ENCODE measurements around the gene PAQR5.
"Not testable (repeated sequence)": the region's sequence is repeated elsewhere in the genome, so short reads cannot be mapped to it uniquely, and the experiment has no call there.

Gene PAQR5, protein sequence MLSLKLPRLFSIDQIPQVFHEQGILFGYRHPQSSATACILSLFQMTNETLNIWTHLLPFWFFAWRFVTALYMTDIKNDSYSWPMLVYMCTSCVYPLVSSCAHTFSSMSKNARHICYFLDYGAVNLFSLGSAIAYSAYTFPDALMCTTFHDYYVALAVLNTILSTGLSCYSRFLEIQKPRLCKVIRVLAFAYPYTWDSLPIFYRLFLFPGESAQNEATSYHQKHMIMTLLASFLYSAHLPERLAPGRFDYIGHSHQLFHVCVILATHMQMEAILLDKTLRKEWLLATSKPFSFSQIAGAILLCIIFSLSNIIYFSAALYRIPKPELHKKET

DNA sequence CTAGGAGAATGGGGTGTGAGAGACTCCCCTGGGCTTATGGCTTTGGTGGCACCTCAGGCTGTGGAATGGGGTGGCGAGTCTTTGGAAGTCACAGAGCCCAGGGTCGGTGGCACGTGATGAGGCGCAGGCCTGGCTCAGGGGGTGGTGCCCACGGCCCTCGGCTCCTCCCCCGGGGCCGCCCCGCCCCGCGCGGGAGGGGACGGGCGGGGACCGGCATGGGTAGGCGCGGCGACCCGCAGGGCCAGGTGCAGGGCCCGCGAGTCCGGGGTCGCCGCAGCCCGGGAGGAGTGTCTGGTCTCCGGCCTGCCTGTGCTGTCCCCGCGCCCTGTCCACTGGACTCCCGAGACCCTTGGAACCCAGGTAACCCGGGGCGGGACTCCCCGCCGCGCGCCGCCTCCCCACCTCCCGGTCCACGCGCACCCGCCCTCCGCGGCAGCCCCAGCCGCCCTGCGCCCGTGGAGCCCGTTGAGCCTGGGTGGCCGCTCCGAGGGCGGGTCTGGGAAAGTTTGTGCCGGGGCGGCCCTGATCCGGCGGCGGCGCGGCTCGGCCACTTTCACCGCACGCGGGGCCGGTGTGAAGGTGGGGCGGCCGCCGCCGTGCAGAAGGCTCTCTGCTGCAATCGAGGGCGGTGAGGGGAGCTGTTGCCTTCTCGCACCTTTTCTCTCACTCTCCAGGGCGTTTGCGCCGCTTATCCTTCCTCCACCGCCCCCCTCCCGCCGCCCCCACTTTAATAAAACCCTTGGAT lies at the start of gene PAQR5:
TSS of gene PAQR5 (plus strand) at position 216 of the 745 bp plus-strand sequence. CDS start 61,169 bp downstream, outside the sequence.
- no peak for DNase-seq (ENCODE audit: low read depth in 1 of 2, low spot score in 1 of 2)

DNA sequence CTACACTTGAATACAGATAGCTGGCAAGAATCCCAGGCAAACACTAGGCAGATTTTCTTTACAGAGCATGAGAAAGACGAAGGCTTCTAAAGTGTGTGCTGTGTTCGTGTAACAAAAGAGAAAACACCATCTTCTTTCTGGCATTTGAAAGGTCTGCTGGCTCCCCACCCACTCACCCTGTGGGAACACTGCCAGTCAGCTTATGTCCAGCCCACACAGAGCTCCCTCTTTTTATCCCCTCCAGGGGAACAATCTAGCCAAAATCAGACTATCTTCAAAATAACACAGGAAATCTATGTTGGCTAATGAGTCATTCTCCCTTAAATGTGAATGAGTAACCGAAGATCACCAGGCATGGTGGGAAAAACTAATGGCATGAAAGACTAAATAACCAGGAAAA lies 45.6 kb upstream of the PAQR5 start:
- no peak for DNase-seq (ENCODE audit: low read depth in 1 of 2, low spot score in 1 of 2)

DNA sequence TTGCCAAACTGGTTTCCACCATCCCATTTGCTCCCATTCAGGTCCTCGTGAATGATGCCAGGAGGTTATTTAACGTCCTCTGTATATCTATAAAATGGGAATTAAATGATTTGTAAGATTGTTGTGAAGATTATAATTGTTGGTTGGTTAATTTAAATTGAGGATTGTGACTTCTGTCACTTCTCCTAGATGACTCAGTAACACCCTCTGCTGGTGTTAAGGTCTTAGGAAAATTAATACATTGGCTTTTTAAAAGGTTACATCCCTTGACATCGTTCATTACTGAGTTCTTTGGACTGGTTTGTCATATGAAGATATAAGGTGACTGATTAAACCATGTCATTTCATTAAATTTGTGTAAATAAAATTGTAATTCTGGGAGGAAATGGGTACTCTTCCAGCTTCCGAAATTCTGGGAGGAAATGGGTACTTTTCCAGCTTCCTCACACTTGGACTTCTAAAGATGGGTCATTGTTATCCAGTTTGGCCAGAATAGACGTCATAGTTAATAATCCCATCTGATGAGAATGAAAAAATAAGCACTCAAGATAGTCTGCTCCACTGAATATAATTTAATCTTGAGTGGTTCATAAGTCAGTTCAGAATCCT lies 33.3 kb upstream of the PAQR5 start:
- DNase-seq (ENCODE audit: low read depth in 1 of 2, low spot score in 1 of 2) = no peak

DNA sequence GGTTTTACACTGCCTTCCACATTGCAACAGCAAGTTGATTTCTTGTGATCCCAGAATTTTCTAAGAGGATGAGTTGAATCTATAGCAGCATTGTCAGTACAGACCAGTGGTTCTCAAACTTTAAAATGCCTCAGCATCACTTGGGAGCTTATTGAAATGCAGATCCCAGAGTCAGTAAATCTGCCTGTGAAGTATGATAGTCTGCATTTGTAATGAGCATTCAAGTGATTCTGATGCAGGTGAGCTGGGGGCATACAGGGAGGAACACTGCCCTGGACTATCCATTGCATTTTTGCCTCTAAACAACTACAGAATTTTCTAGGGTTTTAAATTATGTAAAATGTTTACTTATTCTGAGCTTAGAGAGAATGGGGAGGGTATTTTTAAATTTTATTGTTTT lies 27.5 kb upstream of the PAQR5 start:
- no peak for DNase-seq (ENCODE audit: low read depth in 1 of 2, low spot score in 1 of 2)

DNA sequence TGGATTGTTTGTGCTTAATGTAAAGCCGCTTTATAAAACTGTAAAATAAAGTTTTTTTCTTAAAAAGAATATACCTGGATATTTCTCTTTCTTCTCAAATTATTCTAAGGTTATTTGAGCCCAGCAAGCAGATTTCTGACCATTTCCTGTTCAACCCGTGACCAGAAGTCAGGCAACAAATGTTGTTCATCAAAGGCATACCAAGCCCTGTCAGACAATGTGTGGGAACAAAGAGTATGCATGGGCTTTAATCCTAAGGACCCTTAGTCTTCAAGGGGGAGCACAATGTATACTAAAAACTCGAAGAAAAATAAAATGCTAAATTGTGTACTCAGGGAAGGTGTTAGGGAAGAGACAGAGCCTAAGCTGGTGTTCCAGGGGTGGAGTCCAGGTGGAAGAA lies 26.6 kb upstream of the PAQR5 start:
- no peak for DNase-seq (ENCODE audit: low read depth in 1 of 2, low spot score in 1 of 2)

DNA sequence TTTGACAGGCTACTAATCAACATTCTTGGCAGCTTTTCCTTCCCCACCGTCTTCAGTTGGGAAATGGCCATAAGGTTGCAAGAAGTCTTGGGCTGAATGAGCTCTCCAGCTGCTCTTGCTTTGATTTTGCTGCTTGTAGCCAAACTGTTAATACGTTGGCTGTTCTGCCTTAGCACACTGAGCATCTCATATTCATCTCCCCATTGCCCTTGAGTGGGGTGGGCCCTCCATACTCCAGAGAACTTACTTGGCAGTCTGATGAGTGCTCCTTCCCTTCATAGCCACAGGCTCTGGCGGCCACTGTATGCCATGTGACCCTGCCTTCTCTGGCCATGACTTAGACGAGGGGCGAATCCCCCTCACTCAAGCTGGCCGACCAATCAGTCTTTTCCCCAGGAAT lies 25.8 kb upstream of the PAQR5 start:
- DNase-seq (ENCODE audit: low read depth in 1 of 2, low spot score in 1 of 2) = no peak

DNA sequence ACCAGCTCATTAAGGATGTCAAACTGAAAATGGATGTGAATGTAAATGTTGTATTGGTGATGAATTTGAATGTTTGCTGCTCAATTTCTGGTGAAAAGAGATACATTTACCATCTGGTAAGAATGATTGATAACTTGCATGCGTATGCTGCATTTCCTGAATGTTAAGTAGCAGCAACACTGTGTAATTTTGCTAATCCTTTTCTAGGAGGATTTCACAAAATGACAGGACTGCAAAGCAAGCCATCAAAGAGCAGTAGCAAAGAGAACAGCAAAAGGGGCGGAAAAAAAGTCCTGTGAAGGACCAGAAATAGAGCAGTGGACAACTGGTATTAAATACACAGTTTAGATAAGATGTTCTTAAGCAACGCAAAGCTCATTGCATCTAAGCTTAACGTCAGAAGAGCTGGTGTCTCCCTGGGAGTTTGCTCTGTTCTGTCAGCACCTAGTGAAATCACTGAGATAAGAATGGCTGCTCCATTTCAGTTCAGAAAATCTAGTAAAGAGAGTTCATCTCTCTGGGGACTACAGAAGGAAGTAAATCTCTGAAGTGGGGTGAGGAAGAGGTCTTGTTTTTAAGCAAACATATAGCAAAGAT lies 23.5 kb upstream of the PAQR5 start:
- DNase-seq (ENCODE audit: low read depth in 1 of 2, low spot score in 1 of 2) = no peak

DNA sequence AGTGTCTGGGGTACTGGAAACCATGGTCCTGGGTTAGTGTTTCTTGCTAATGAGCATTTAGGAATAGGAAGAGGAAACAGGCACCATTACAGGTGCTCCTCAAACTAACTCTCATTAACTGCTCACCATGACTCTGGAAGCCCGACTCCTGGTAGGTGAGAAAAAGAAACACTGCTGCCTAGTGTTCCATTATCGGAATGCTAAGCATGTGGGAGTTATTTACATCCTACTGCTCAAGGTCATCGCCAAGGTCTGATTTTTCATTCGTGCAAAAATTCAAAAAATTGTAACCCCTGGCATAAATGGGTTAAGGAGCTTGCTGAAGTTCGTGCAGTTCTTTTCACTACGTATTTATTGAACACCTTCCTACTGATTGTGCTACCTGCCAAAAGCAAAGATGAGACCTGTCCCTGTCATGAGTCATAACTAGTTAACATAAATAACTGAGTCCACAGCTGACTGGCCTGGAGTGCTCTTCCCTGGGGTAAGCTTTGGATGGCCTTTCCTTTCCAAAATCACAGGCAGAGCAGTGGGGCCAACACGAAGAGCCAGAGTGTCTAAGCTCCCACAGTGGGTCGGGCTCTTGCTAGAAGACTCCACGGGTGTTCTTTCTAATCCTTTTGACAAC lies 22.7 kb upstream of the PAQR5 start:
- DNase-seq (ENCODE audit: low read depth in 1 of 2, low spot score in 1 of 2) = no peak

DNA sequence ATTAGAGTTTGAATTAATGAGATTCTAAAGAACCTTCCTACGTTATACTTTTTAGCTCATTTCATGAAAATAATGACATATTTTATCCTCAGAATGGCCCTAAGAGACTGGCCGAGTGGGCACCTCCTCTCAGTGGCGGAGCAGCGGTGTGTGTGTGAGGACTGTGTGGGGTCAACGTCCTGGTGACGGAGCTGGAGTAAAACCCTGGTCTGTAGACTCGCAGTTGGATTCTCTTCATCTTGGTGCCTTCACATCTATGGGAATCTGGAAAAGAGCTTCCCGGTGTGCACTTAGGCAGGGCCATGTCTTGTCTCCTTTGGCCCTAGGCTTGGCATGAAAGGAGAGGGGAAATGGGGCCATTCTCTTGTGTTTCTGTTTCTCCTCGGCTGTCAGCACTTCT lies 21.4 kb upstream of the PAQR5 start:
- DNase-seq (ENCODE audit: low read depth in 1 of 2, low spot score in 1 of 2) = no peak

DNA sequence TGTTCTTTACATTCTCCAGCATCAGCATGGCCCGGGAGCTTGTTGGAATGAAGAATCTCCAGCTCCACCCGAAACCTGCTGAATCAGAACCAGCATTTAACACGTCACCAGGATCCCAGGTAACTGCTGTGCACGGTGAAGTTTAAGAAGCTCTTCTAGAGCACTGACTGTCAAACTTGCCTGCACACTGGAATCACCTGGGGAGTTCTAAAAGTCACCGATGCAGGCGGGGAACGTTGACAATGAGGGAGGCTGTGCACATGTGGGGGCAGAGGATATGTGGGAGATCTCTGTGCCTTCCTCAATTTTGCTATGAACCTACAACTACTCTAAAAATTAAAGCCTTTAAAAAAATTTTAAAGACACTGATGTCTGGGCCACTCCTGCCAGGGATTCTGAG lies 19.1 kb upstream of the PAQR5 start:
- no peak for DNase-seq (ENCODE audit: low read depth in 1 of 2, low spot score in 1 of 2)

DNA sequence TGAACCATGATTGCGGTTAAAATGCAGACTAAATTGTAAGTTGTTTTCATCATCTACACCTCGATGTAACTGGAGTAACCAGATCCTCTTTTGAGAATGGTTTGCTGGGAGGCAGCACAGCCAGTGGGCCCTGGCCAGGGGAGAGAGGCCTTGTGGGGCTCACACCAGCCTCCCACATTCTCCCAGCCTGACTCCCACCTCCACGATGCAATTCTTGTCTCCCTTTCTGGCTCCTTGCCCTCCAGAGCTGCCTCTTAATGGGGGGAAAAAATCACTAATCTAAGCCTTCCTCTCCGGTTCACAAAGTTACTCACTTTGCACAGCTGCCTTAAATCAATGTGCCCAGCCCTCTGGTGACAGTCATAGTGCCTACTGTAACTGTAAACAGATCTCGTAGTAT lies 17.9 kb upstream of the PAQR5 start:
- no peak for DNase-seq (ENCODE audit: low read depth in 1 of 2, low spot score in 1 of 2)

DNA sequence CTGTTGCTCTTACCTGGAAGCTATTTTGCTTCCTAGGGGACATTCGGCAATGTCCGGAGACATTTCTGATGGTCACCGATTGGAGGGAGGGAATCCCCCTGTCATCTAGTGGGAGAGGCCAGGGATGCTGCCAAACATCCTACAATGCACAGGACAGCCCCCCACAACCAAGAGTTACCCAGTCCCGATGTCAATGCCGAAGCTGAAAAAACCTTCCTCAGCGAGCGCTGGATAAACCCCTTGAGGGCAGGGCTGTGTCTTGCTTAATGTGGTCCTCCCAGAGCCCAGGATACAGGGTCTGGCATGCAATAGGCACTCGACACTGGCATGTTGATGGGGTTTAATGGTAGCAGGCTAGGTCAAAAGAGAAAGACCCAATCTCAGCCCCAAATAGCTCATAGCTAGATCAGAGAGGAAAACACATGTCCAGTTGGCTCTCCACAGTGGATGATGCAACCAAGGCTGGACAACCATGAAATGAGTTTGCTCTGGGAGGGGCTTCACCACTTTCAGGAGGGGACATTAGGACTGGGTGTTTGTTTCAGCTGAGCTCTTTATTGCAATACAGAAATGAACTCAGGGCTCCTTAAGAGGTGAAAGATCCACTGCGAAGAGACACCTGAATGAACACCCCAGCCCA lies 16.5 kb upstream of the PAQR5 start:
- no peak for DNase-seq (ENCODE audit: low read depth in 1 of 2, low spot score in 1 of 2)

DNA sequence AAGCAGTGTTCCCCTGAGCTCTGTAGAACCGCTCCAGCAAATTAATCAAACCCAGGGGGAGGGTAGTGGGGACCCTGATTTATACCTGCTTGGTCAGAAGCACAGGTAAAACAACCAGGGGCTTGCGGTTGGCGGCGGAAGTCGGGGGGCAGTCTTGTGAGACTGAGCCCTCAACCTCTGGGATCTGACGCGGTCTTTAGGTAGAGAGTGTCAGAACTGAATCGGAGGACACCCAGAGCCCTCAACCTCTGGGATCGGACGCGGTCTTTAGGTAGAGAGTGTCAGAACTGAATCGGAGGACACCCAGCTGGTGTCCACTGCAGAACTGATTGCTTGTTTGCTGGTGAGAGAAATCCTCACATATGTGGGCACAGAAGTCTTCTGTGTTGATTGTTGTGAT lies 12.9 kb upstream of the PAQR5 start:
- DNase-seq (ENCODE audit: low read depth in 1 of 2, low spot score in 1 of 2) = no peak

DNA sequence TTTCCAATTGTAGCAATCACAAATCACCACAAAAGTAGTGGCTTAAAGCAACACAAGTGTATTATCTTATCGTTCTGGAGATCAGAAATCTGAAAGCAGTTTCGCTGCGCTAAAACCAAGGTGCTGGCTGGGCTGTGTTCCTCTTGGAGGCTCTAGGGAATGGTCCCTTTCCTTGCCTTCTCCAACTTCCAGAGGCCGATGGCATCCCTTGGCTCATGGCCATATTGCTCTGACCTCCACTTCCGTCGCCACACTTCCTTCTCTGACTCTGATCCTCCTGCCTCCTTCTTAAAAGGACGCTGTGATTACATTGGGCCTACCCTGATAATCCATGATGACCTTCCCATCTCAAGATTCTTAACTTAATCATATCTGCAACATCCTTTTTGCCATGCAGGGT lies 10.7 kb upstream of the PAQR5 start:
- DNase-seq (ENCODE audit: low read depth in 1 of 2, low spot score in 1 of 2) = no peak

DNA sequence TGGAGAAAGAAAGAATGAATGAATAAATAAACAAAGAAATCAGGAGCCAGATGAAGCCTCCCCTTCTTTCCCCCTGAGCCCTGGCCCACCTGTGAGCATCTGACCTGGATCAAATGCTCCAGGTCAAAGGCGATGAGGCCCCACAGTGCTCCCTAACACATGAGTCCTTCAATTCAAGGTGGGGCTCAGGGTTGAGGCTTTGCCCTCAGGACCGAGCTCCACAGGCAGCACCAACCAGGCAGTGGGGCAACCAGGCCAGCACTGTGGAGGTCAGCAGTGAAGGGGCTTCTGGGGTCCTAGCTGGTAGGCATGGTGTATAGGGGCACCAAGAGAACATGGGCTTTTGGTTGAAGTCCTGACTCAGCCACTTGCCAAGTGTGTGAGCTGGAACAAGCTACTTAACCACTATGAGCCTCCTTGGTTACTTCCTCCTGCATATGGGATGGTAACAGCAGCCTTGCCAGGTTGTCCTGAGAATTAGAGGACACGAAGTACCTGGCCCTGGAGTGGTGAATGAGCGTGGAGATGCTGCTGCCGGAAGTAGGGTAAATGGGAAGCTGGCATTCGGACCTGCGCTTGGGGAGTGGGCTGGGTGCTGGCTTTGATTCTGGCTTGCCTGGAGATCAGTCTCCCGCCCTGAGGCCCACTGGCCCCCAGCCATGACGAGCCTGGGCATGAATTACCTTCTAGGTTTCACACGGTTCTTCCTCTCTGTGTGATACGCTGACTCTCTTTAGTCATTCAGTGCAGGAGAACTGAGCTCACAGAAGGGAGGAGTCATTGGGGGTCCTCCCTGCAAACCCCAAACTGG lies 10.0 kb upstream of the PAQR5 start:
- DNase-seq (ENCODE audit: low read depth in 1 of 2, low spot score in 1 of 2) = no peak

DNA sequence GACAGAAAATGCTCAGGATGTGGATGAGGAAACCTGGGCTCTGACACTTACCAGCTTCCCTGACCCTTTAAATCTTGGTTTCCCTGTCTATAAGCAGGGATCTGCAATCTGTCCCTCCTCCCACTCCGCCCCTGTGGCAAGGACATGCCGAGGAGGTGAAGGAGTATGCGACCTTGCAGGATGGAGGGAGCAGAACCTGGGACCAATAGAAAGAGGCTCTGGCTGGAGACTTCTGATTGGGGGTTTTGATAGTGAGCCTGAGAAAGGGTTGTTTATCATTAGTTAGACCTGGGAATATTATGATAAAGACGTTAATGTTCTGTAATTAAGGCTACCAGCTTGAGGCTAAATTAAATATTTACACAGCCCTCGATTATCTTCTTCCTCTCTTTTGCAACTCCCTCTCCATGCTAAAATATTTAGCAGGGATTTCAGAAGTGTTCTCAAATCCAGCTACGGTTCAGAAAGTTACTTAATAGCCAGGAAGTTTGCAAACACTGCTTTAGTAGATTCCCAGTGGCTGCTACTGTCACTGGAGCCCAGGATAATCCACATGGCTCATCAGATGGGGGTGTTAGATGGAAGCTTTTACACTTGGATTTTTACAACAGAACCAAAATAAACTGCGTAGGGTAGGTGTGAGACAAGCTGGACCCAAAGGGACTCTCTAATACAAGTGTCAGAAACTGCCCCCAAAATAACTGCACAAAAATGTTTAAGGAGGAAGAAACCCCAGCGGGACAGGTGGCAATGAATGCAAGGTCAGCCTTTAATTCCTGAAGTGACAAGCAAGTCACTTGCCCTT lies 9.2 kb upstream of the PAQR5 start:
- DNase-seq (ENCODE audit: low read depth in 1 of 2, low spot score in 1 of 2) = no peak

DNA sequence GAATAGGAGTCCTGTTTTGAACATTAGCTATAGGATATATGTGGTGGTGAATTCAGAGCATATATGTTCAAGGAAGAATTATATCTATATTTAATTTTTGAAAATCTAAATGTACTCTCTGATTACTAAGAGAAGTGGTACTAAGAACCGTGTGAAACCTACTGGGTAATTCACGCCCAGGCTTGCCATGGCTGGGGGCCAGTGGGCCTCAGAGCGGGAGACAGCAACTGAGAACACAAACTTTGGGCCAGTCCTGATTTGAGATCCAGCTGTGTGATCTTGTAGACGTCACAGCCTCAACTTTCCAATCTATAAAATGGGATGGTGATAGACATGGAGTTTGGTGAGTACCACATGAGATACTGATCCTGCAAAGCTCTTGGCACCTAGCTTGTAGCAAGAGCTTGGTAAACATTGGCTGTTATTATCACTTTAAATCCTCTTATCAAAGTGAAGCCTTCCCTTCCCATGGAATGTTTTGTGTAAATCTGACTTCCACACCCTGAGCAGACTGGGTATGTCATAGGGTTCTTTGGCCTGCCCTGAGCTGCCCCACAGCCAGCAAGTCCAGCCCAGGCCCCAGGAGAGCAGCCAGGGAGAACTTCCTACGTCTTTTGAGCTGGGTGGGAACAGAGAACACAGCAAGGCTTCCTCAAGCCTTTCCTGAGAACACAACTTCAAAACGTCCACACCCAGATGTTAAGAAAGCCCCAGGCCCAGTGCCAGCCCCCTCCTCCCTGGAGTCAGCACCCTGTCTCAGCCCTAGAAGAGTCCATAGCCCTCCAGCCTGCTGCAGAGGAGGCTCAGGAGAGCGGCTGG lies 8.2 kb upstream of the PAQR5 start:
- no peak for DNase-seq (ENCODE audit: low read depth in 1 of 2, low spot score in 1 of 2)

DNA sequence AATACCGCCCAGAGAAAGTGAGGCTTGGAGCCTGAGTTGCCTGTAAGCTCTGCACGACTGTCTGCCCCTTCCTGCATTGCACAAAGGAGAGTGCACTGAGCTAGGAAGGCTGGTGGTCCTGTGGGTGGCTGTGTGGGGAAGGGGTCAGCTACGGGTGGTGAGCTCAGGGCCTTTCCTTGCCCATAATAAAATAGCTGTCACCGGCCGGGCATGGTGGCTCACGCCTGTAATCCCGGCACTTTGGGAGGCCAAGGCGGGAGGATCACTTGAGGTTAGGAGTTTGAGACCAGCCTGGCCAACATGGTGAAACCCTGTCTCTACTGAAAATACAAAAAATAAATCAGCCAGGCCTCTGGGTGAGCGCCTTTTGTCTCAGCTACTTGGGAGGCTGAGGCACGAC lies 7.1 kb upstream of the PAQR5 start:
- DNase-seq (ENCODE audit: low read depth in 1 of 2, low spot score in 1 of 2) = not testable (repeated sequence)

Measured in activated T-helper 1 cell treated with anti-CD3 and anti-CD28 coated beads, Interleukin-2, amount 50 U/mL, for 16 hours (primary cell).